ENCODE results near the gene DIPK1A. TPM values are rescaled to one million over a fixed set of nuclear protein-coding genes. Genes with fewer than 3 reads are reported as not detected.
A peak's percentile ranks its signal among the peaks of the same experiment; 100 is the strongest.

The DIPK1A gene
- total RNA-seq, 1 experiment from 2014 or later = 3.8 TPM

DNA sequence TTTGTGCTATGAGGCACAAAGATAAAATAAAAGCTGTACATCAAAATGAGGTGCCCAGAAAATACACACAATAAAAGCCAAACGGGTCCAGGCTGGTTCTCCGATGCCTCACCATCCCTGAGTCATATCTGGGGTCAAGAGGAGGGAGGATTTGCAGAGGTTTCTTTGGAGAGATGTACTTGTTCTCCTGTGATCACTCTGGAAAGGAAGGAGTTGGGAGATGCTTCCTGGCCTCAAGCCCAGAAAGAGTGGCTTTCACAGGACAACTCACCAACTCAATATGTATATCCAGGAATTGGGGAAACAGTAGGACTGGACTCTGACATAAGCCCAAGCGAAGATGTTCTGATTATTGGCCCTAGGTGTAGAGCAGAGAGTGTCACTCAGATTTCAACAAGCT is 51.9 kb downstream of the DIPK1A start:
- no peak overlapping the region for H3K4ac ChIP-seq (ENCODE audit: low read depth, low read length)
- WGBS (ENCODE audit: extremely low coverage, insufficient read length, low lambda C conversion rate) = no CpG with 5 or more reads among the region's 3 CpGs
- H3K4me2 ChIP-seq (ENCODE audit: insufficient read depth, insufficient read length, low read length) = no peak overlapping the region
- H2BK120ac ChIP-seq (ENCODE audit: low read depth, low read length, poor library complexity, severe bottlenecking) = no peak overlapping the region
- H3K9ac ChIP-seq (ENCODE audit: extremely low read depth, insufficient read length, low read length) = no peak overlapping the region
- H3K14ac ChIP-seq (ENCODE audit: insufficient read depth, low read length) = no peak overlapping the region
- Mint-ChIP-seq H3K36me3 (ENCODE audit: insufficient read depth in 1 of 3, low read depth in 3 of 3) (no peaks in the 10 kb centered on the region), H3K4me1 (no peaks in the 10 kb centered on the region), H3K27ac (peak overlapping the region in 1 of 3 experiments; percentile 60; a peak in 2 of 7 replicates), H3K4me3 (no peak overlapping the region), H3K9me3 (no peaks in the 10 kb centered on the region), H3K27me3 (ENCODE audit: low read depth) (no peaks in the 10 kb centered on the region; the same call in 1 of the 2 replicates)
- H3K27ac ChIP-seq (ENCODE audit: insufficient read length, low read depth, low read length) = no peak overlapping the region
- no peak overlapping the region for H4K91ac ChIP-seq (ENCODE audit: insufficient read length, low read depth, low read length)
- H2BK20ac ChIP-seq (ENCODE audit: low read depth, low read length, poor library complexity, severe bottlenecking) = no peak overlapping the region
- no peak overlapping the region for H3K56ac ChIP-seq (ENCODE audit: insufficient read length, low read depth, low read length)
- H3K9me3 ChIP-seq (ENCODE audit: control insufficient read depth, low read depth, low read length) = no peaks in the 10 kb centered on the region
- no peak overlapping the region for H4K5ac ChIP-seq (ENCODE audit: insufficient read length, low read depth, low read length)
- H4K20me1 ChIP-seq (ENCODE audit: control insufficient read depth, insufficient read depth, insufficient read length) = no peaks in the 10 kb centered on the region
- H2BK12ac ChIP-seq (ENCODE audit: insufficient read length, low read depth, low read length) = no peak overlapping the region
- no peaks in the 10 kb centered on the region for H3K79me2 ChIP-seq (ENCODE audit: insufficient read depth, low read length)
- H4K8ac ChIP-seq (replicated peaks; ENCODE audit: insufficient read length, low read depth, low read length) = no peak overlapping the region
- no peaks in the 10 kb centered on the region for H3K4me1 ChIP-seq (ENCODE audit: insufficient read depth, low read length)
- no peak overlapping the region for H2BK5ac ChIP-seq (ENCODE audit: insufficient read length, low read length)
- no peak overlapping the region for H2AFZ ChIP-seq (ENCODE audit: low read length)
- no peak overlapping the region for H3T11ph ChIP-seq (ENCODE audit: low read length)
- no peak overlapping the region for H3K23ac ChIP-seq (ENCODE audit: insufficient read length, low read depth, low read length)
- H3K27me3 ChIP-seq (ENCODE audit: insufficient read depth, low read length) = no peaks in the 10 kb centered on the region
- H2BK15ac ChIP-seq (ENCODE audit: low read depth, low read length) = no peak overlapping the region
- no peak overlapping the region for H2AK5ac ChIP-seq (ENCODE audit: insufficient read length, low read length)
- H3K23me2 ChIP-seq (ENCODE audit: insufficient read length, low read depth, low read length, poor library complexity, severe bottlenecking) = no peaks in the 10 kb centered on the region
- TF ChIP-seq CTCF (conservative IDR thresholded peaks at IDR 0.05) = no peak
- H3K79me1 ChIP-seq (ENCODE audit: insufficient read depth, low read depth, low read length, poor library complexity, severe bottlenecking) = no peaks in the 10 kb centered on the region
- no peak for DNase-seq
- no peak overlapping the region for H3K18ac ChIP-seq (ENCODE audit: insufficient read length, low read depth, low read length)

Measured in H9 (cell line).